ENCODE measurements around the gene DDX4.
A peak's percentile ranks its signal among the peaks of the same experiment; 100 is the strongest.
"Not testable (repeated sequence)": the region's sequence is repeated elsewhere in the genome, so short reads cannot be mapped to it uniquely, and the experiment has no call there.

The DDX4 gene

GRCh38 chr5:55737793-55738192 lies at the start of gene DDX4:
TSS of gene DDX4 (plus strand) at chr5:55738061. CDS start at chr5:55738964, 903 bp downstream.
- no peak for DNase-seq

- DNase-seq, result no peak
Observed at GRCh38 chr5:55691265-55692105, 46.4 kb upstream of the DDX4 start.

- no peak for DNase-seq
Observed at GRCh38 chr5:55692106-55692417, 45.8 kb upstream of the DDX4 start.

- DNase-seq, result no peak
Observed at GRCh38 chr5:55692509-55692908, 45.4 kb upstream of the DDX4 start.

GRCh38 chr5:55694152-55694830 lies 43.6 kb upstream of the DDX4 start:
- no peak for DNase-seq

GRCh38 chr5:55696704-55697103 lies 41.2 kb upstream of the DDX4 start:
- not testable (repeated sequence) for DNase-seq

GRCh38 chr5:55699041-55699688 lies 38.7 kb upstream of the DDX4 start:
- DNase-seq, result no peak

- no peak for DNase-seq
Observed at GRCh38 chr5:55700745-55701144, 37.1 kb upstream of the DDX4 start.

- no peak for DNase-seq
Observed at GRCh38 chr5:55701462-55702103, 36.3 kb upstream of the DDX4 start.

GRCh38 chr5:55702598-55703345 lies 35.1 kb upstream of the DDX4 start:
- no peak for DNase-seq

- no peak for DNase-seq
Observed at GRCh38 chr5:55706230-55706629, 31.6 kb upstream of the DDX4 start.

- DNase-seq, result no peak
Observed at GRCh38 chr5:55708732-55709131, 29.1 kb upstream of the DDX4 start.

GRCh38 chr5:55711507-55712022 lies 26.3 kb upstream of the DDX4 start:
- DNase-seq, result peak; percentile 56

- DNase-seq, result peak; percentile 94
Observed at GRCh38 chr5:55712023-55712859, 25.6 kb upstream of the DDX4 start, which contains the start of gene SLC38A9. TSS of gene SLC38A9 (minus strand) at chr5:55712324. CDS start at chr5:55697958, 14,366 bp downstream.

- DNase-seq, result no peak
Observed at GRCh38 chr5:55713871-55714270, 24.0 kb upstream of the DDX4 start.

GRCh38 chr5:55714339-55714738 lies 23.5 kb upstream of the DDX4 start:
- no peak for DNase-seq

GRCh38 chr5:55714749-55715148 lies 23.1 kb upstream of the DDX4 start:
- DNase-seq, result no peak

- DNase-seq, result no peak
Observed at GRCh38 chr5:55715519-55716078, 22.3 kb upstream of the DDX4 start.

- DNase-seq, result not testable (repeated sequence)
Observed at GRCh38 chr5:55719026-55719425, 18.8 kb upstream of the DDX4 start.

- no peak for DNase-seq
Observed at GRCh38 chr5:55720188-55720703, 17.6 kb upstream of the DDX4 start.

GRCh38 chr5:55724281-55724680 lies 13.6 kb upstream of the DDX4 start:
- DNase-seq, result no peak
